Brain microvascular endothelial cell (primary cell): ENCODE results near the gene WLS.

Experiments
- DNase-seq: peaks from one replicate; pipeline ENCODE4 v3.0.0-alpha.2; 2020
- H3K27ac ChIP-seq: fragments of 250-450 bp; sonication (Bioruptor Pico); 2 replicates; pipeline ENCODE4 v1.5.1; 2020; ENCODE audit warnings: mild to moderate bottlenecking, moderate library complexity
- H3K27me3 ChIP-seq: fragments of 250-450 bp; sonication (Bioruptor Pico); replicated peaks from 2 replicates; pipeline ENCODE4 v1.5.1; 2020; ENCODE audit warnings: mild to moderate bottlenecking
- H3K36me3 ChIP-seq: fragments of 250-450 bp; sonication (Bioruptor Pico); replicated peaks from 2 replicates; pipeline ENCODE4 v1.5.1; 2020; ENCODE audit warnings: mild to moderate bottlenecking
- H3K4me3 ChIP-seq: 2 replicates; pipeline ENCODE4 v1.5.1; 2011; ENCODE audit warnings: low read depth, mild to moderate bottlenecking, control low read depth, low read length, moderate library complexity
- CTCF ChIP-seq: IDR thresholded peaks from 2 replicates; pipeline ENCODE4 v1.5.1; 2011; ENCODE audit warnings: low read depth, mild to moderate bottlenecking, moderate library complexity, low read length, control low read depth, inconsistent platforms; ENCODE audit errors: missing control alignments
- in situ Hi-C: cut with HindIII; loops from 2 replicates; pipeline ENCODE4 v1.10.0; 2017; ENCODE audit warnings: low sequenced_read_pairs, low pct_ligation_motif_present

Gene WLS

GRCh38 chr1:68232289-68233148 lies at the start of gene WLS:
Gene WLS (minus strand): TSS chr1:68232523. CDS start chr1:68232299, 224 bp downstream.
- Histone ChIP-seq H3K4me3 (peak within 1 kb of the TSS; percentile 87), H3K36me3 (no peaks in the 10 kb centered on the region), H3K27ac (peak within 1 kb of the TSS; percentile 48), H3K27me3 (no peaks in the 10 kb centered on the region)
- in situ Hi-C loops = loop anchor here (25.0 kb wide), 1 partner anchor 95 kb away; no protein-coding TSS in a partner anchor
- peak; percentile 40 for TF ChIP-seq CTCF
- peak; percentile 67 for DNase-seq

GRCh38 chr1:68280286-68280685 lies 48.0 kb upstream of the WLS start:
- H3K27ac ChIP-seq = no peak overlapping the region

GRCh38 chr1:68279846-68280245 lies 47.5 kb upstream of the WLS start:
- Histone ChIP-seq H3K27ac (no peak overlapping the region), H3K4me3 (no peak overlapping the region), H3K27me3 (no peaks in the 10 kb centered on the region), H3K36me3 (no peaks in the 10 kb centered on the region)
- TF ChIP-seq CTCF = no peak
- in situ Hi-C loops = no loop called here
- no peak for DNase-seq

More at GRCh38 chr1:68280286-68280685, 48.0 kb upstream of the WLS start:
- DNase-seq = no peak
- Histone ChIP-seq H3K4me3 (no peak overlapping the region), H3K27me3 (no peaks in the 10 kb centered on the region), H3K36me3 (no peaks in the 10 kb centered on the region)
- TF ChIP-seq CTCF = no peak
- in situ Hi-C loops = no loop called here

- Histone ChIP-seq H3K36me3 (no peaks in the 10 kb centered on the region), H3K27ac (no peak overlapping the region), H3K27me3 (no peaks in the 10 kb centered on the region), H3K4me3 (no peak overlapping the region)
- in situ Hi-C loops = no loop called here
- TF ChIP-seq CTCF = no peak
- no peak for DNase-seq
Observed at GRCh38 chr1:68278221-68278620, 45.9 kb upstream of the WLS start.

- no peak overlapping the region for H3K27ac ChIP-seq
- DNase-seq = no peak
- in situ Hi-C loops = no loop called here
- TF ChIP-seq CTCF = no peak
- no peaks in the 10 kb centered on the region for H3K27me3 ChIP-seq
- H3K36me3 ChIP-seq = no peaks in the 10 kb centered on the region
- H3K4me3 ChIP-seq = no peak overlapping the region
Observed at GRCh38 chr1:68276448-68276847, 44.1 kb upstream of the WLS start.
